Stimulated activated CD4-positive, alpha-beta T cell treated with anti-CD3 and anti-CD28 coated beads, Interleukin-2, amount 100 ng/mL, for 4 hours (primary cell): Measurements from ENCODE around the gene NEUROD4.
A peak's percentile ranks its signal among the peaks of the same experiment; 100 is the strongest.
"Not testable (repeated sequence)": the region's sequence is repeated elsewhere in the genome, so short reads cannot be mapped to it uniquely, and the experiment has no call there.

Experiments used
- DNase-seq: peaks from one replicate; pipeline ENCODE4 v3.0.0-alpha.2; 2020; ENCODE audit warnings: low read depth

Gene NEUROD4, protein sequence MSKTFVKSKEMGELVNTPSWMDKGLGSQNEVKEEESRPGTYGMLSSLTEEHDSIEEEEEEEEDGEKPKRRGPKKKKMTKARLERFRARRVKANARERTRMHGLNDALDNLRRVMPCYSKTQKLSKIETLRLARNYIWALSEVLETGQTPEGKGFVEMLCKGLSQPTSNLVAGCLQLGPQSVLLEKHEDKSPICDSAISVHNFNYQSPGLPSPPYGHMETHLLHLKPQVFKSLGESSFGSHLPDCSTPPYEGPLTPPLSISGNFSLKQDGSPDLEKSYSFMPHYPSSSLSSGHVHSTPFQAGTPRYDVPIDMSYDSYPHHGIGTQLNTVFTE

DNA sequence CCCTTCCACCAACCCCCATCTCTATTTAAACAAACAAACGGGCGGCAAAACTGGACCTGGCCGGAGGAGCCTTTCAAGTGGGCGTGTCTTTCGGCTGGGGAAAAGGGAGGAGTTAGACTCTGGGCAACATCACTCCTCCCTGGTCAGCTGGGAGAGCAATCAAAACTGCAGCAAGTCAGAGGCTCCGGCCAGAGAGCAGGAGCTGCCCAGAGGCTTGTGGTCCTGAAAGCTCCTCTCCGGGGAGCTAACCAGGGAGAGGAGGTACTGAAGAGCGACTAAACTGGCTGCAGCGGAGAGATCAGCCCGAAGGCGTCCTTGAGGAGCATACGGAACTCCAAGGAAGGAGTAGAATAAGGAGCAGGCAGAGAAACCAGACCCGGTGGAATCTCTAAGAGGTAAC, at the start of gene NEUROD4:
TSS of gene NEUROD4 (plus strand) at position 191 of the 400 bp plus-strand sequence. CDS start 6,466 bp downstream, outside the sequence.
- no peak for DNase-seq

DNA sequence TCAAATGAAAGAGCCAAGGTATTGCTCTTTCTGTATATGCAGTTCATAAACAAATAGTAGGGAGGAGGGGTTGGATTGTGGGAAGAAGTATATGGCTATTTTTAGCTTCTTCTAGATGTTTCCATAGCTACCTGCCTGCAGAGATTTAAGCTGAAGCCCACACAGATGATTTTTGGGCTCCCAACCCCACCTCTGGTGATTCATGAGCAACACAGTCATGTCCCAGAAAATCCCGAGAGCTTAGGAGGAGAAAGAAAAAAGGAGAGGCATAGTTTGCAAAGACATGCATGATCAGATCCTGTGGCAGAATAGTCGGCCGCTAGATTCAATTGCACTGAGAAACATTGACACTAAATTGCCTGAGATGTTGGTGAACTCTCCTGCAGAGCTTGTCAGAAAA, 49.0 kb upstream of the NEUROD4 start:
- no peak for DNase-seq

DNA sequence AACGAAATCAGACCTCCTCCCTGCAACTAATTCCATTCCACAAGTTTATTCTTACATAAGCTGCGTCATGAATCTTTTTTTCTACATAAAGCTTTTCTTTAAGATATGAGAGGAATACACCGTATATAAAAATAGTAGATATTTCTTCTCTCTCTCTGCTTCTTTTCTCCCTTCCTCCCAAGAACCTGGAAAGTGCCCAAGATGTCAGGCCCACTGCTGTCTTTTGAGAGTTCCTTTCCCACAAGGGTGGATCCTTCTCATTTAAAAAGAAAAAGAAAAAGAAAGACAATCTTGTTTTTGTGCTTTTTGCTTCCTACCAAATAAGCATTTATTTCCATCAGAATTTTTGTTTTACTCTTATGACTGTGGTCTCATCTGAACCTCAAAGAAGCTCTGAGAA, 46.2 kb upstream of the NEUROD4 start:
- no peak for DNase-seq

DNA sequence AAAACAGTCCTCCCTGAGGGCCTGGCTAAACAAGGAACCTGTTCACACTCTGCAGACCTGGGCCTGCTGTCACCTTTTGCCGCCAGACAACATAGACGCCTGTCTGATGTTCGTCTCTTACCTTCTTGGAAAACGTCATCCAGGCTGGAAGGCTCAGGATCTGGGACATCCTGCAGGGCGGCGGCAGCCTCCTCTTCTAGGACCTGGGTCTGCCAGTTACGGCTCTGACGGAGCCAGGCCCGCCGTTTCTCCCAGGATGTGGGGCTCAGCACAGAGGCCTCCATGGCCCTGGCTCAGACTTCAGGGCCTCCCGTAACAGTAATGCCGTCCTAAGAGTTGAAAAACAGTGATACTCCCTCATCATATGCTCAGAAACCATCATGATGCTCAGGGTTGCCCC, 45.5 kb upstream of the NEUROD4 start:
- no peak for DNase-seq

DNA sequence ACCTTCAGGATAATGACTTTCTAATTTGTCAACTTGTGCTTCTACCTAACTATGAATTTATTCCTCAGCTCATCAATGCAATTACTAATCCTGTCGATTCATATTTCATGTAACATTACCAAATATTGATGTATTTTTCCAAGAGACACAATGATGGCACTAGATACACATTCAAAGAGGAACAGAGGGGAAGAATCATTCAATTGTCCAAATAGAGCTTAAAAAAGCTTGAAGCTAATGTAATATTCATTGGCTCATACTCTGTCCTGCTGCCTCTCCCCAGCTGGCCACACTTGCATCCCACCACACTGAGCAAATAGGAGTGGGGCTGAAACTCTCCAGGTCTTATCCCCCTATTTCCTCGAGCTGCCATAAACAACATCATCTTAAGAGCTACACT, 44.5 kb upstream of the NEUROD4 start:
- DNase-seq, result no peak

DNA sequence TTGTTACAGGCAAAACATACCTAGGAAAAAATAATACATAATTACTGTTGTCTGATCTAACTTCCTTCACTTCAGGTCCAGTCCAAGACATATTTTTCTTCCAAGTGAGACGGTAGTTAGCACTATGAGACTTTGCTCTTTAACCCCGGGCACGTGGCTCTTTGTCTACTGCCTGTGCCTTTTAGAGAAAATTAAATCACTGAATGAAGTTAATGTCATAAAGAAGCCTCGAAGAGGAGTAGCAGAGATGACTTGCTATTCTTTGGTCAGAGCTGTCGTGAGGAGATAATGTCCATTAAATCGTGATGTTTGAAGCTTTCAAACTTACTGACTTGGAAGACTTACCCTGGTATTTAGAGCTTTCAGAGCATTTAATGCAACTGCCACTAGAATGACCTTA, 43.9 kb upstream of the NEUROD4 start:
- no peak for DNase-seq

DNA sequence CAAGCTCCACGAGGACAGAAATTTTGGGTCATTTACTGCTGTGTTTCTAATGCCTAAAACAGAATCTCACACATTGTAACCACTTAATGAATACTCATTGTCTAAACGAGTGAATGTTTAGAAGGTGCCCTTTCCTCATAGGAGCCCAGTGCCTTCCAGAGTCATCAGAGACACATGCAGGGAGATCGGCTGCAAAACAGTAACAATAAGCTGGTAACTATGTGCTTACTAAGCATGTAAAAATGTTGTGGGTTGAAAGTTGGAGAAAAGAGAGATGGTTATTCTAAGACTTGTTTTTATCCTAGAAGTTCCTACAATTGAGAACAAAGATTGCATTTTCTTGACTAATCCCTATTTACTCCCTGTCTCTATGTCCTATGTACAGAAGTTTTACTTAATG, 42.6 kb upstream of the NEUROD4 start:
- no peak for DNase-seq

DNA sequence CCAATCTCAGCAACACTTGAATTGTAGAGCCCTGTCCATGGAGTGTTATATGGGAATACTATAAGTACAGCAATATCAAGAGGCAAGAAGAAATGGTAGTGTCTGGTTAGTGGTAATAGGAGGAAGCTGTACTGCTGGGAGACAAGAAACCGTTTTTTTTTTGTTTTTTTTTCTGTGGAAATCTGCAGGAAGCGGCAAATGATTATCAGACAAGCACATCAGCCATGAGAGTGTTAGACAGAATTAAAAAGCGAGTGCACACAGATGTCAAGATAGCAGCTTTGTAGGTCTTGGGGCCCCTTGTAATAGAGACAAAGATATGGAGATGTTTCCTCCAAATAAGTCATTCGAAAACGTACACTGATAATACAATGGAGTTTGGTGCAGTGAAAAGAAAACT, 41.9 kb upstream of the NEUROD4 start:
- DNase-seq, result no peak

DNA sequence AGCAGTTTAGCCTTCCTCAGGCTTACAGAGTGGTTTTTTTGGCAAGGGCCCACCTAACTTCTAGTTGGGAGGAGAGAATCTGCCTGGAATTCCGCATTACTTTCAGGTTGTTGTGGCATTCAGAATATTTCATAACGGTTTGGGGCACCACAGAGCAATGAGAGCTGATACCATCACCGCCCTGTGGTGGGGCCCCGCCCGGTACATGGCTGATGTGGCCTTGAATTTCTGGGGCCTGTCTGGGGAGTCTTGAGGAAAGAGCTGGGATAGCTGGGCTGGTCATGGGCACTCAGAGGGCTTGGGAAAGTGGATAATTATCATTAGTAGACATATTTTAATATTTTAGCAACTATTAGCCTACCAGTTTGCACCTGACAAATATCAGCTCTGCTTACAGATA, 39.4 kb upstream of the NEUROD4 start:
- no peak for DNase-seq

DNA sequence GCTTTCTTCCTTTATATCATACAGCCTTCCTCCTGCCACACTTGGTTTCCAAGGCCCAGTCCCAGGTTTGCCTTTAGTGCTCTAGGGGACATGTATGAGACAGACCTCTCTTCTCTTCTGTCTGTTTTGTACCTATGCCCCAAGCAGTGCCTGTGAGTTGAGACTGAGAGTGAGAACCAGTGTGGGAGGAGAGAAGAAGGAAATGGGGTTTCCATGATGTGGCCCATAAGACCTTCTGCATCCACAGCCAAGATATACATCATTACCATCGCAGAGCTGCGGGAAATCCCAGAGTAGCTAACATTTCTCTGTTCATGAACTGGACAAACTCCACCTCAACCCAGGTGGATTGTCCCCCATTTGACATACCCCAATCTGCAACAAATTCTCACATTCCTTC, 38.0 kb upstream of the NEUROD4 start:
- peak; percentile 45 for DNase-seq

DNA sequence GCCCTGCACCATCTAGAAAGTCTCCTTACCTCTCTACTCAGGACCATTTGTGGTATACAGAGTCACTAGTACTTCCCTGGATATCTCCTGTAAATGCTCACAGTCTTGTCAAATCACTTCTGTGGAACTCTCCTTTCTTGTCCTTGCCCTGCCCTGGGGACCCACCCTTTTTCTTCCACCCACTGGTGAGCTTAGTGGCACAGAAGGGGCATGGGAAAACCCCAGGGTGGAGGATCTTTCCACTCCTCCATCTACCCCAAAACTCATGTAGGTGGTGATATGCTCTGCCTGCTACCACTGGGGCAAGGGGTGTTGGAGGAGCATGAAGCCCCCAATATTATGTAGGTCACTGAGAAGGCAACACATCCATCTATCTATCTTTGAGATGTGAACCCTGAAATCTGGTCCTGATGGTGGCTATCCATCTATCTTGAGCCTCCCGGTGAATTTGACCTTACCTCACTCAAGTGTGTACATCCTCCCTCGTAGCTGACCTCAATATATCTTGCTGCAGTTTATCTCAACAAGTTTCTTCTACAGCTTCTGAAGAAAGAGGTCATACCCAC, 36.2 kb upstream of the NEUROD4 start:
- DNase-seq, result peak; percentile 65

DNA sequence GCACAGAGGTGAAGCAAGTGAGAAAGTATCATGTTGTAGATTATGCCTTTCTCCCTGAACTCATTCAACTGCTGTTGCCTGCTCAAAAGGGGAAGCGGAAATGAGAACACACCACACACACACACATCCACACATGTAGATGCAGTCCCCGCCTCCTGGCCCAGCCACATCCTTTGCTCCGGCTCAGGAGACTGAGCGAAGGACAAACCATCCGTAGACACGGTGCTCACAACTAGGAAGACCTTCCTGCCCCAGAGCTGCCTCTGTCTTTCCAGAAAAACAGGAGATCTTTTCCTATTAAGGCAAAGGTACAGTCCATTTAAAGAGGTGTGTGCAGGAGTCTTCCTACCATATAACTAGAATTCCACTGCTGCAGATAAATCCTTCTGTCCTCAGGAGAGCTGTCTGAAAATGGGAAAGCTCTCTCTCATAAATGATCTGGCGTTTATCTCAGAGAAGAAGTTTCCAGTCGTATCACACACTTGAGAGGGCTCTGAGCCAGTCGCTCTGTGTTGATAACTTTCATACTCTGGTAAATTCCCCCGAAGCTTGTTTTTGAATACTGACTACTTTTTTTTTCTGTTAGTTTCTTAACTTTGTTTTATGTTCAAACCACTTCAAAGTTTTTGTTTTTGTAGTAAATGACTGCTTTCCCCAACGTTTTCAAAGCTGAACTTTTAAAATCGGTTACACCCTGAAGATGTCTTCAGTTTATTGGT, 35.0 kb upstream of the NEUROD4 start, which contains the start of gene TESPA1:
TSS of gene TESPA1 (minus strand) at position 105 of the 719 bp plus-strand sequence. CDS start 10,200 bp downstream, outside the sequence.
- DNase-seq, result peak; percentile 78

DNA sequence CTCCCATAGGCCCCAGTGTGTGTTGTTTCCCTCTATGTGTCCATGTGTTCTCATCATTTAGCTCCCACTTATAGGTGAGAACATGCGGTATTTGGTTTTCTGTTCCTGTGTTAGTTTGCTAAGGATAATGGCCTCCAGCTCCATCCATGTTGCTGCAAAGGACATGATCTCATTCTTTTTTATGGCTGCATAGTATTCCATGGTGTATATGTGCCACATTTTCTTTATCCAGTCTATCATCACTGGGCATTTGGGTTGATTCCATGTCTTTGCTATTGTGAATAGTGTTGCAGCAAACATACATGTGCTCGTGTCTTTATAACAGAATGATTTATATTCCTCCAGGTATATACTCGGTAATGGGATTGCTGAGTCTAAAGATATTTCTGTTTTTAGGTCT, 33.0 kb upstream of the NEUROD4 start:
- not testable (repeated sequence) for DNase-seq

DNA sequence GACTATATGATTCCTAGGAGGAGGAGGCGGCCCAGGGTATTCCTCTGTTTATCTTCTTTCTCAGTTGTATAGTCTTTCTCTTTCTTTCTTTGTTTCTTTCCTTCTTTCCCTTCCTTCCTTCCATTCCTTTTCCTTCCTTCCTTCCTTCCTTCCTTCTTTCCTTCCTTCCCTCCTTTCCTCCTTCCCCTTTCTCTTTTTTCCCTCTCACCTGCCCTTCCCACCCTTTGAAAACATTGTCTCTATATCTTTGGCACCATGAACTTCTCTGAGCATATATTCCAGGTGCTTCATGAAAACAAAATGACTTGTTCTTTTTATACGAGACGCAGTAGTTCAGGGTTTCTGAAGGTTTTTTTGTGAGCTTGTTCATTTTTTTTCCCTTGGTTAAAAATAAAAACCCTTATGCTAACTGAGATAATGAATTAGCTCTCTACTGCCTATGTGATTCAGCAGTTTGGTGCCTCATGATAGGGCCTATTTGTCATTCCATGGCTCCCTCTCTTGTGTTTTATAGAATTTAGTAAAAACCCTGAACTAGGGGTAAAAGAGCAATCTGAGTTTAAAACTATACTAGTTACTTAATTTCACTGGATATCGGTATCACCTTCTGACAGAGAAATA, 32.1 kb upstream of the NEUROD4 start:
- no peak for DNase-seq

DNA sequence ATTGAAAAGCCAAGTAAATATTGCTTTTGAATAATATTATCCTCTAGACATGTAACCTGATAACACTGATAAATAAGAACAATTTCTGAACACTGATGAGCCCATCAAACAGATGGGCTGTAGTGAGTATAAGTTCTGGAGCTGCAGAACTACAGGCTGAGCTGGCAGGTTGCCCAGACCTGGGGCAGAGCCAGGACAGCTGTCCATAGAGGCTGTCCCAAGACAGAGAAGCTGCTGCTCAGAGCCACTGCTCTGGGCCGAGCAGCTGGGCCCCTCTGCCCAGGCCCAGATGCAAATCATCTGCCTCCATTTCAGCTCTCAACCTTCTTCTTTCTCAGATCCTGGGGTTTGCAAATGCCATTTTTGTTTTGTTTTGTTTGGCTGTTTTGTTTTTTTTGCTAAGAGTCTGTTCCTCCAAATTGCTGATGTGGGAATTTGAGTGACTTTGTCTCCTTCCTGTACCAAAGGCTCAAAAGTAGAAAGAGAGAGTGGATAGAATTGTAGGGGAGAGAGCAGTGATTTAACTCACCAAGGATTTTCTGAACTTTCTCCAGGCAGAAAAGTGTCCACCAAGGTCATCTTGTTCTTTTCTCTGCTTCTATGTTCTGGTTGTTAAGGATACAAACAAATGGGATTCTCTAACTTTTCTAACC, 31.2 kb upstream of the NEUROD4 start:
- DNase-seq, result no peak

DNA sequence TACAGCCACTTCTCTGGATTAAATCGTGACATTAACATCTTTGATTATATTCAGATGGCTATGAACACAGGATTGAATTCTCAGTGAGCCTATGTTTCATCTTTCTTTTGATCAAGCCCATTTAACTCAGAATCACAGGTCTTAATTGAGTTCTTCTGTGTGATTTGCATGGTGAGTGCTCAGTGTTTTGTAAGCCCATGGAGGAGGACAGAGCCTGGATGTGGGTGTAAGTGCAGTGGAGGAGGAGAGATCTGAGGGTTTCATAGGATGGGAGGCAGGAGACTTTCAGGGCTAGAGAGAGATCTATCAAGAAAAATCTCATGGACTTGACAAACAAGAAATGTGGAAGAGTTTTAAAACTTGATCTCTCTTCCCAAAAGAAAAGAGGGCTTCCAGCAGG, 29.9 kb upstream of the NEUROD4 start:
- DNase-seq, result no peak

DNA sequence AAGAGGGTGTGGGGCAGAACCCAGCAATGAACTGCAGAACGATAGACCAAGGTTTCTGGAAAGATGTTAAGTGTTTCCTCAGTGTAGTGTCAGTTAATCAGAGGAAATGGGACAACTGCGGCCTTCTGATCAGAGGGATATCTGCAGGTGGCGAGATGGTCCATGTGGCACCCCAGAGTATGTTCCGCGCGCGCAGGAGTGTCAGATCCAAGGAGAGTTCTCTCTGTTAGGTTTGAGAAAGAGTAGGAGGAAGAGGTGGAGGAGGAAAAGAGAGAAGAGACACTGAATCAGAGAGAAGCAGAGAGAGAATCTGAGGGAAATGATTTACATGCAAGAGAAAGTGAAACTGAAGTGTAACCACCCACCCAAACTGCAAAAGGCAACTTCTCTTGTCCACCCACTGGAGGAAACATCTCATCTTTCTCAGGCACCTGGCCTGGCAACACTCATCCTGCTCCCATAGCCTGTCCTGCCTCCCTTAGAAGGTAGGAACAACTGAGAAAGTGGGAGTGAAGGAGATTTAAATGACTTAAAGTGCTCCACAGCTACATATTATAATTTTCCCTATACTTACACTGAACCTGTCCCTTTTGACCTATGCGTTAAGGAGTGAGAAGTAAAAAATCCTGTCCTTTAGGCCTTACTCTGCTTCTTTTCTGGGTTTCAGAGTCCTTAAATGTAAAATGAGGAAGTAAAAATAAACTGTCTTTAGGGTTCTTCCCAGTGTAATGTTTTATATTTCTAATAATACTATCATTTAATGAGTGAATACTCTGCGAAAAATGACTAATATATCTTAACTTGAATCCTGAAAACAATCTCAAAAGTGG, 28.4 kb upstream of the NEUROD4 start:
- DNase-seq, result peak; percentile 50

DNA sequence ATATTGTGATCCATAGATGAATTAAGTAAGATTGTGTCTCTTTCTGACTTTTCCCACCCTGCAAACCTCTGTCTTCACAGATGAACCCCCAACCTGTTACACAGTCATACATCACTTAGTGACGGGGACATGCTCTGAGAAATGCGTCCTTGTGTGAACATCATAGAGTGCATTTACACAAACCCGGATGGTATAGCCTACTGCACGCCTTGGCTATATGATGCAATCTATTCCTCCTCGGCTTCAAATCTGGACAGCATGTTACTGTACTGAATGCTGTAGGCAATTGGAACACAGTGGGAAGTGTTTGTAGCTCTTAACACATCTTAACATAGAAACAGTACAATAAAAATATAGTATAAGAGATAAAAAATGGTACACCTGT, 27.8 kb upstream of the NEUROD4 start:
- DNase-seq, result no peak

DNA sequence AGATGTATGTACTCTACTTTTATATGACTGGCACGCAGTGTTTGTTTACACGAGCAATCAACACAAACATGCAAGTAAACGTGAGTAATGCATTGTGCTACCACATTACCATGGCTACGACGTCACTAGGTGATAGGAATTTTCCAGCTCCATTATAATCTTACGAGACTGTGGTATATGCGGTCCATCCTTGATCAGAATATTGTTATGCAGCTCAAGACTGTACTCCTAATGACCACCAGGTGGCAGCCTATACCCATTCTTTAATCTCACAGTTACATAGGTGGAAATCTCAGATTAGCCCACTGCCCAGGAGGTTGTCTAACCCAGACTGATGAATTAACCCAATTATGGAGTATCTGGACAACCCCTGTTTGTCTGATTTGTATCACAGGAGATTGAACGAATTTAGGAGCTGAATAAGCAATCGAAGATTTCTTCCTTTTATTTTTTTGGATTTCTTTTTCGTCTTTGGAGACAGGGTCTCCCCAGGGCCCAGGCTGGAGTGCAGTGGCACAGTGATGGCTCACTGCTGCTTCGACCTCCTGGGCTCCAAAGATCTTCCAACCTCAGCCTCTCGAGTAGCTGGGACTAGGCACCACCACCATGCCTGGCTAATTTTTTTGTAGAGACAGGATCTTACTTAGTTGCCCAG, 26.5 kb upstream of the NEUROD4 start:
- peak; percentile 56 for DNase-seq

DNA sequence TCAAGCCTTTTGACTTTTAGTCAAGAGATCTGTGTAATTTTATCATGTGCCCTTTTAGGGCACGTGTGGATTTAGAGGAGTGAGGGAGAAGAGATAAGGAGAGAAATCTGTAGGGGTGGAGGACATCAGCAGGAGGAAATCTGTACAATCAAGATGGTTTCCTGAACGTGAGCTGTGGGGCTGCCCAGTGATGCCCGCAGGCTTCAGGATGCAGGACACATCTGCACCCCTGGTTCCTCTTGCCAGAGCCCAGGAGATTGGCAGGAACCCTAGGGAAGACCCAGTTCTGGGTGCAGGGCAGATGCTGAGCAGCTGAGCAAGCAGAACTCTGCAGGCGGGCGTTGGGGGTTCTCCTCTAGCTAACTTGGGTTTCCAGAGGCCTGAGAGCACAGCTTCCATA, 23.6 kb upstream of the NEUROD4 start:
- DNase-seq, result no peak
